Activated CD4-positive, CD25-positive, alpha-beta regulatory T cell treated with anti-CD3 and anti-CD28 coated beads, Interleukin-2, amount 50 U/mL, for 24 hours (primary cell): ENCODE results near the gene SLC6A7.

Experiments used
- ATAC-seq, 2 donors: fragments of 150-1000 bp; cut with Tn5 transposase; one replicate each; pipeline ENCODE4 v1.10.0; 2021; ENCODE audit warnings: mild to moderate bottlenecking in 1 of 2, moderate library complexity in 1 of 2

SLC6A7 gene

DNA sequence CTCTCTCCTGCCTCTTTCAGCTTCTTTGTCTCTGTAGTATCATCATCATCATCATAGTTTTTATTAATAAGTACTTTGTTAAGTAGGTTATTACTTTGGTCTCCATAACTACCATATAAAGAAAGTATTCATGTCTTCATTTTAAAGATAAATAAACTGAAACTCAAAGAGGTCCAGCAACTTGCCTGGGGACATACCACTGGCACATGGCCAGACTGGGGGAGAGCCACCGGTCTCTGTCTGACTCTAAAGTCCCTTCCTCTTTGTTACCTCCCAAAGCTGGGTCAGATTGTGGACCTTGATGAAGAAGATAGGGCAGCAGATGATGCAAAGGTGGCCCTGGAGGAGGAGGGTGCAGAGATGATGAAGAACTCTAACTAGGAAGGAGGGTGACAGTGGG lies 14.8 kb upstream of the SLC6A7 start:
- no peak for ATAC-seq

- ATAC-seq: no peak
These were observed 14.3 kb upstream of the SLC6A7 start for GRCh38 chr5:150175536-150175935.

- ATAC-seq: no peak
These were observed 13.0 kb upstream of the SLC6A7 start for GRCh38 chr5:150176745-150177477.

GRCh38 chr5:150177721-150178120 lies 12.1 kb upstream of the SLC6A7 start:
- ATAC-seq: no peak

- ATAC-seq: no peak
These were observed 11.6 kb upstream of the SLC6A7 start for GRCh38 chr5:150178262-150178661.

GRCh38 chr5:150179019-150179620 lies 10.7 kb upstream of the SLC6A7 start:
- no peak for ATAC-seq

- ATAC-seq: no peak
These were observed 9.4 kb upstream of the SLC6A7 start for GRCh38 chr5:150180241-150181026.

GRCh38 chr5:150181027-150181426 lies 8.8 kb upstream of the SLC6A7 start:
- ATAC-seq: no peak

GRCh38 chr5:150181766-150182545 lies 7.9 kb upstream of the SLC6A7 start:
- no peak for ATAC-seq

GRCh38 chr5:150182774-150183173 lies 7.1 kb upstream of the SLC6A7 start:
- no peak for ATAC-seq

DNA sequence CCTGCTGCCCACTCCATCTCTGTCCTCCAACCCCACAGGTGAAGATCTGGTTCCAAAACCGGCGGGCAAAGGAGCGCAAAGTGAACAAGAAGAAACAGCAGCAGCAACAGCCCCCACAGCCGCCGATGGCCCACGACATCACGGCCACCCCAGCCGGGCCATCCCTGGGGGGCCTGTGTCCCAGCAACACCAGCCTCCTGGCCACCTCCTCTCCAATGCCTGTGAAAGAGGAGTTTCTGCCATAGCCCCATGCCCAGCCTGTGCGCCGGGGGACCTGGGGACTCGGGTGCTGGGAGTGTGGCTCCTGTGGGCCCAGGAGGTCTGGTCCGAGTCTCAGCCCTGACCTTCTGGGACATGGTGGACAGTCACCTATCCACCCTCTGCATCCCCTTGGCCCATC lies 6.4 kb upstream of the SLC6A7 start:
- ATAC-seq: no peak

- ATAC-seq: no peak
These were observed 5.9 kb upstream of the SLC6A7 start for GRCh38 chr5:150184006-150184405.

GRCh38 chr5:150184990-150185912 lies 4.6 kb upstream of the SLC6A7 start:
- ATAC-seq: no peak

DNA sequence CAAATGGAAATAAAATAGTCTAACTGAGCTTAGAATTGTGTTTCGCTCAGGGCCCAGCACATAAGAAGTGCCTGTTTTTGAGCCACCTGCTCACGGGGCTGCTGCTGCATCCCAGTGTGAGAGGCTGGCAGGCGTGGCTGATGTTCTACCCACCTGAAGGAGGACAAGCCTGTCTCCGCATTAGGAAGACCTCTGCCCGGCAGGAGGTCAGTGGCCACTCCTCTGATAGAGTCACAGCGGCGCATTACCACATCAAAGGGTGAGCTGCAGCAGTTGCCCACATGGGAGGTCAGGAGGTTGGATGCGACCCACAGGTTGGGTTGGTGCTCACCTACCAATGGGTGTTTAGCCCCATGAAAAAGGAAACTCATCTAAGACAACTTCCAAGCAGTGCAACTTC lies 3.7 kb upstream of the SLC6A7 start:
- no peak for ATAC-seq

GRCh38 chr5:150186897-150187296 lies 3.0 kb upstream of the SLC6A7 start:
- ATAC-seq: no peak

GRCh38 chr5:150188146-150188842 lies 1.6 kb upstream of the SLC6A7 start:
- ATAC-seq: no peak

GRCh38 chr5:150189326-150189725 lies 536 bp upstream of the SLC6A7 start:
- ATAC-seq: no peak

- ATAC-seq: no peak
These were observed 679 bp downstream of the SLC6A7 start for GRCh38 chr5:150190503-150190979.

DNA sequence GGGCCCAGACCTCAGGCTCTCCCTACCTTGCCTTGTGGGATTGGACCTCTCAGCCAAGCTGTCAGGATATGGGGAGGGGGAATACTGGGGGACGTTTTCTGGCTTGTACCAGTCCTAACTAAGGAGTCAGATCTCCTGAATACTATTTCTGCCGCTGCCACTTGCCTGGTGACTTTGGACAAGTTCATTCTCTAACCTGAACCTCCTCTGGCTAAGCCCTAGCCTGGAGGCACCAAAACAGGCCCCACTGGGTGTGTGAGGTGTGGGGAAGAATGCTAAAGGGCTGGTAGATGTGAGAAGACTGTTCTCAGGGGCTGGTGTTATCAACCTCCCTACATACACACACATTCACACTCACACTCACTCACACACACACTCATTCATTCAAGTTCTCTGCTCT lies 1.1 kb downstream of the SLC6A7 start:
- no peak for ATAC-seq

- no peak for ATAC-seq
These were observed 2.6 kb downstream of the SLC6A7 start for GRCh38 chr5:150192462-150192861.
